SJSA1 (cell line): ENCODE data around the gene CHI3L1. TPM values are rescaled to one million over a fixed set of nuclear protein-coding genes. Genes with fewer than 3 reads are reported as not detected.

Source experiments
- DNase-seq, 2 experiments: peaks; one replicate each; pipeline ENCODE4 v3.0.0-alpha.2; 2015 to 2020; ENCODE audit warnings: low spot score in 2 of 2, low read depth in 1 of 2
- H3K27ac ChIP-seq: fragments of 250-450 bp; sonication (Bioruptor Pico); 2 replicates; pipeline ENCODE4 v1.5.1; 2020; ENCODE audit warnings: mild to moderate bottlenecking, moderate library complexity
- H3K27me3 ChIP-seq: fragments of 250-450 bp; sonication (Bioruptor Pico); replicated peaks from 2 replicates; pipeline ENCODE4 v1.5.1; 2020; ENCODE audit warnings: mild to moderate bottlenecking, moderate library complexity
- H3K36me3 ChIP-seq: fragments of 250-450 bp; sonication (Bioruptor Pico); 2 replicates; pipeline ENCODE4 v1.5.1; 2020; ENCODE audit warnings: mild to moderate bottlenecking
- H3K4me1 ChIP-seq: fragments of 250-450 bp; sonication (Bioruptor Pico); replicated peaks from 2 replicates; pipeline ENCODE4 v1.6.1; 2021; ENCODE audit warnings: mild to moderate bottlenecking
- H3K4me3 ChIP-seq: fragments of 250-450 bp; sonication (Bioruptor Pico); 2 replicates; pipeline ENCODE4 v1.5.1; 2020; ENCODE audit warnings: mild to moderate bottlenecking
- H3K9me3 ChIP-seq: fragments of 250-450 bp; sonication (Bioruptor Pico); replicated peaks from 2 replicates; pipeline ENCODE4 v1.5.1; 2020; ENCODE audit warnings: mild to moderate bottlenecking
- total RNA-seq: library from RNA; depleted of rRNA; stranded (reverse); fragments of >200 nt; shearing (Covaris generic); gene quantifications from 2 replicates; pipeline ENCODE4 v1.2.3, GENCODE V29; 2014; rRNA removed

CHI3L1 gene
- total RNA-seq, 1 experiment from 2014 or later = not detected

DNA sequence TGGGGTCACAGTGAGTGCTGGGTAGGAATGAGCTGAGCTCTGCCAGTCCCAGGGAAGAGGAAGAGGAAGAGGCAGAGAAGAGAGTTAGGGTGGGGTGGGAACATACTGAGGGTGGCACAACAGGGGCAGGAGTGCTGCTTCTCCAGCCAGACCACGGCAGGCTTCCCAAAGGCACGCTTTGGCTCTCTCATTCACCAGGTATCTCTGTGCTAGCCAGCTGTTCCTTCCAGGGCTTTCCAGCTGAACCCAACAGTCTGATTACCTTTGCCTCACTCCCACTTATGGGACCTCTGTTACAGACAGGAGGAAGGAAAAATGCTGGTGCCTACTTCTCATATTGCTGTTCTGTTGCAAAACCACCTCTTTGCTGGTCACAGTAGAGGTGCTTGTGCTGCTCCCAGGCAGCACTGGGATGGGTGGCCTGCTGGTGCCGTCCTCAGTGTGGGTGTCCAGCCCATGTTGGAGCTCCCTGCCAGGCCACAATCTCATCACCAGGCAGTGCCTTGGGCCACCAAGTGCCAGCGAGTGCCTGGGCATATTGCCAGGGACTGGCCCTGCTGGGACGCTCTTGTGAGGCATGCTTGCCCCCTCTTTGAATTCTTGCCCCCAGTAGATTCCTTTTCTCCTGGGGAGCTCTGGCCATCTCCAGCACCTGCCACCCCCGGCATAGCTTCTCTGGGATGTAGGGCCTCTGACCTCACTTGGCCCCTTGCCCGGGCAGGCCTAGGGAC lies 56.8 kb downstream of the CHI3L1 start:
- Histone ChIP-seq H3K36me3 (no peaks in the 10 kb centered on the region), H3K27me3 (peaks cover 54% of the 10 kb centered on the region), H3K4me3 (no peak overlapping the region), H3K27ac (no peak overlapping the region), H3K9me3 (no peaks in the 10 kb centered on the region), H3K4me1 (no peaks in the 10 kb centered on the region; the same call in 1 of the 2 replicates)
- peak in 1 of 2 experiments; percentile 35 for DNase-seq

Other genes starting within 250 kb of the CHI3L1 start
- 126 and 129 TPM in 2 replicates for gene ADIPOR1, start 228.4 kb downstream of the CHI3L1 start, total RNA-seq
- 25.6 and 33.2 TPM in 2 replicates for gene CYB5R1, start 219.4 kb downstream of the CHI3L1 start, total RNA-seq
- 88.4 and 109 TPM in 2 replicates for gene TMEM183A, start 179.3 kb downstream of the CHI3L1 start, total RNA-seq
- not detected in 2 replicates for gene PPFIA4, start 160.2 kb downstream of the CHI3L1 start, total RNA-seq
- not detected in 2 replicates for gene MYOG, start 100.7 kb downstream of the CHI3L1 start, total RNA-seq
- gene ADORA1, start 59.0 kb downstream of the CHI3L1 start, total RNA-seq = not detected in 2 replicates
- gene MYBPH, start 10.9 kb downstream of the CHI3L1 start, total RNA-seq = not detected in 2 replicates
- gene CHIT1, start 43.0 kb upstream of the CHI3L1 start, total RNA-seq = not detected in 2 replicates
- gene BTG2, start 118.8 kb upstream of the CHI3L1 start, total RNA-seq = 4.0 and 6.6 TPM in 2 replicates
- 0.66 and 0.87 TPM in 2 replicates for gene FMOD, start 164.4 kb upstream of the CHI3L1 start, total RNA-seq